Type B pancreatic cell (in vitro differentiated cells): ENCODE data around the gene MBD3. TPM values are rescaled to one million over a fixed set of nuclear protein-coding genes. Genes with fewer than 3 reads are reported as not detected.

Source experiments
- DNase-seq: peaks from one replicate; pipeline ENCODE4 v3.0.0; 2021; ENCODE audit warnings: mixed read lengths; ENCODE audit not compliant: unreplicated experiment; ENCODE audit errors: extremely low spot score
- H3K27ac Mint-ChIP-seq: 2 replicates; pipeline ENCODE4 v1.8.0; 2021; ENCODE audit warnings: mild to moderate bottlenecking, mixed read lengths
- H3K27me3 Mint-ChIP-seq: 2 replicates; pipeline ENCODE4 v1.8.0; 2021; ENCODE audit warnings: mixed read lengths
- H3K36me3 Mint-ChIP-seq: 2 replicates; pipeline ENCODE4 v1.8.0; 2021; ENCODE audit warnings: mixed read lengths
- H3K4me1 Mint-ChIP-seq: one replicate; pipeline ENCODE4 v1.8.0; 2021; ENCODE audit warnings: mixed read lengths; ENCODE audit not compliant: unreplicated experiment
- H3K4me3 Mint-ChIP-seq: 2 replicates; pipeline ENCODE4 v1.8.0; 2021; ENCODE audit warnings: mild to moderate bottlenecking, mixed read lengths
- H3K9me3 Mint-ChIP-seq: 2 replicates; pipeline ENCODE4 v1.8.0; 2021; ENCODE audit warnings: mixed read lengths
- total RNA-seq: library from RNA; stranded (reverse); gene quantifications from 2 replicates; pipeline ENCODE4 v1.2.1, GENCODE V29; 2021; ENCODE audit warnings: low replicate concordance
- TF ChIP-seq, protein P1 (sequence below): fragments of 200-600 bp; sonication (generic); conservative IDR thresholded peaks from 2 replicates; pipeline ENCODE4 v1.5.0; 2021; ENCODE audit warnings: antibody characterized with exemption, mild to moderate bottlenecking

The MBD3 gene
- total RNA-seq, 1 donor from 2014 or later, result 110 TPM

DNA sequence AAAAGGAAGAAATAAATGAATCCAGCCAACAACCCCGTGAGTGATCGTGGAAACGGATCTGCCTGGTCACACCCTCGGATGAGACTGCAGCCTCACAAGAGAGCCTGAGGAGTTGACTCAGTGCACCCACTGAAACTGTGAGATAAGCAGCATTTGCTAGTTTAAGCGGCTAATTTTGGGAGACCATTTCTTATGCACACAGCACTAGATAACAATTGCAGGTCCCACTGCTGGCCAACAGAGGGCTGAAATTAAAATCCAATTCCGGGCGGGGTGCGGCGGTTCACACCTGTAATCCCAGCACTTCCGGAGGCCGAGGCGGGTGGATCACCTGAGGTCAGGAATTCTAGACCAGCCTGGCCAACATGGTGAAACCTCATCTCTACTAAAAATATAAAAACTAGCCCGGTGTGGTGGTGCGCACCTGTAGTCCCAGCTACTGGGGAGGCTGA is 9.0 kb upstream of the MBD3 start:
- no peak for DNase-seq
- Mint-ChIP-seq H3K4me1 (peaks cover 16% of the 10 kb centered on the region), H3K4me3 (peak overlapping the region; percentile 39), H3K9me3 (no peaks in the 10 kb centered on the region), H3K27ac (peak overlapping the region; percentile 23), H3K36me3 (no peaks in the 10 kb centered on the region), H3K27me3 (no peaks in the 10 kb centered on the region)
- TF ChIP-seq, protein P1, sequence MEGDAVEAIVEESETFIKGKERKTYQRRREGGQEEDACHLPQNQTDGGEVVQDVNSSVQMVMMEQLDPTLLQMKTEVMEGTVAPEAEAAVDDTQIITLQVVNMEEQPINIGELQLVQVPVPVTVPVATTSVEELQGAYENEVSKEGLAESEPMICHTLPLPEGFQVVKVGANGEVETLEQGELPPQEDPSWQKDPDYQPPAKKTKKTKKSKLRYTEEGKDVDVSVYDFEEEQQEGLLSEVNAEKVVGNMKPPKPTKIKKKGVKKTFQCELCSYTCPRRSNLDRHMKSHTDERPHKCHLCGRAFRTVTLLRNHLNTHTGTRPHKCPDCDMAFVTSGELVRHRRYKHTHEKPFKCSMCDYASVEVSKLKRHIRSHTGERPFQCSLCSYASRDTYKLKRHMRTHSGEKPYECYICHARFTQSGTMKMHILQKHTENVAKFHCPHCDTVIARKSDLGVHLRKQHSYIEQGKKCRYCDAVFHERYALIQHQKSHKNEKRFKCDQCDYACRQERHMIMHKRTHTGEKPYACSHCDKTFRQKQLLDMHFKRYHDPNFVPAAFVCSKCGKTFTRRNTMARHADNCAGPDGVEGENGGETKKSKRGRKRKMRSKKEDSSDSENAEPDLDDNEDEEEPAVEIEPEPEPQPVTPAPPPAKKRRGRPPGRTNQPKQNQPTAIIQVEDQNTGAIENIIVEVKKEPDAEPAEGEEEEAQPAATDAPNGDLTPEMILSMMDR, result peak; percentile 49

DNA sequence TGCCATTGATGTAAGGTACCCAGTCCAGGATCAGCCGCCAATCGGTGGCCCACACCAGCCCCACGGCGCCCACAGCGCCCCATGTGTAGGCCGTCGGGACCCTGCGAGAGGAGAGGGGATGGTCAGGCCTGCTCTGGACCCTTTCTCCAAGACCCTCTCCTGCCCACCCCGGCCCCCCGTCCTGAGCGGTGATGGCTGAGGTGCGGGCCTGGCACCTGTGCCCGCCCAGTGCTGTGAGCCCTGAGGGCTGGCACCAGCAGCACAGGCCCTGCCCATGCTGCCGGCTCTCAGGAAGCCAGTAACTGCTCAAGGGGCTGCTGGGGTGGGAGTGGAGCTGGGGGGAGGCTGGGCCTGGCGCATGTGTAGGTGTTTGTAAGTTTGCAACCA is 6.8 kb upstream of the MBD3 start:
- H3K4me1 Mint-ChIP-seq, result peaks cover 8% of the 10 kb centered on the region

DNA sequence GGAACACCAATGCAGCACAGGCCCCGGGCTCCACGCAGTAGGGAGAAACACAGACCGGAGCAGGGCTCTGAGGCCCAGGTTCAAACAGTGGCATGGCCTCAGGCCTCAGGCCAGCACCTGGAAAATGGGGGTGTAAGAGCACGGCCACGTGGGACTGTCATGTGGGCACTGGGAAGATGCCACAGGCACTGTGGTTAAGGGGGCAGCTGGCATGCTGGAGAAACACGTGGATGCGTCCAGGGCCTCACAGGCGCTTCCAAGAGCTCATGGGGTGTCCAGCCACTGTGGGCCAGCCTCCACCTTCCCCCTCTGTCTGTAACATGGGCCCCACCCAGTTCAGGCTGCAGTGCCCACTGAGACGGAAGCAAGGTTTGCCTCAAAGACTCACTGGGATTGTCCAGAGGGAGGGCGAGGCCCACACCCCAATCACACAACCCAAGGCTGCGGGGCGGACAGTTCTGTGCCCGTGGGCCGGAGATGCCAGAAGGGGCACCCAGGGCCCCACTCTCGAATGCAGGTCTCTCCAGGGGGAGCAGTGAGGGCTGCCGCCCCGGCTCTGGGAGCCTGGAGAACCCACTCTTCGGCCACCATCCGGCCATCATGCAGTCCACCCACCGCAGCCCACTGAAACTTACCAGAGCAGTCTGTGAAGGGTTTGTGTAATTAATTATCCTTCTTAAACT is 6.3 kb upstream of the MBD3 start:
- Mint-ChIP-seq H3K4me1 (peaks cover 8% of the 10 kb centered on the region), H3K9me3 (no peaks in the 10 kb centered on the region), H3K36me3 (no peaks in the 10 kb centered on the region), H3K27ac (no peak overlapping the region), H3K27me3 (no peaks in the 10 kb centered on the region), H3K4me3 (no peak overlapping the region)
- DNase-seq, result no peak
- TF ChIP-seq, protein P1, result no peak

More for the DNA sequence above, 6.8 kb upstream of the MBD3 start:
- H3K27ac Mint-ChIP-seq, result no peak overlapping the region
- no peaks in the 10 kb centered on the region for H3K9me3 Mint-ChIP-seq
- H3K27me3 Mint-ChIP-seq, result no peaks in the 10 kb centered on the region
- H3K36me3 Mint-ChIP-seq, result no peaks in the 10 kb centered on the region
- no peak for DNase-seq
- TF ChIP-seq, protein P1, result no peak
- H3K4me3 Mint-ChIP-seq, result no peak overlapping the region

DNA sequence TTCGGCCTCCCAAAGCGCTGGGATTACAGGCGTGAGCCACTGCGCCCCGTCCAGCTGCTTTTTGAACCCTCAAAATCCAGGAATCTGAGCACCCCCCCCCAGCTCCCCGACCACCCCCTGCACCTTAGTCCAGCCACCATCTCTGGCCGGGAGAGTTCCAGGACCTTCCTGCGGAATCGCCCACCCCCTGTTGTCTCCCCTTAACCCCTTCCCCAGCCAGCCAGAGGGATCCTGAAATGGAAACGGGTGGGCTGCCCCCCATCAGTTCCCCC is 772 bp upstream of the MBD3 start:
- Mint-ChIP-seq H3K9me3 (no peaks in the 10 kb centered on the region), H3K4me3 (peak overlapping the region; percentile 93), H3K27ac (peak overlapping the region; percentile 79), H3K36me3 (no peaks in the 10 kb centered on the region), H3K4me1 (peaks cover 9% of the 10 kb centered on the region), H3K27me3 (no peaks in the 10 kb centered on the region)
- TF ChIP-seq, protein P1, result no peak
- DNase-seq, result no peak

DNA sequence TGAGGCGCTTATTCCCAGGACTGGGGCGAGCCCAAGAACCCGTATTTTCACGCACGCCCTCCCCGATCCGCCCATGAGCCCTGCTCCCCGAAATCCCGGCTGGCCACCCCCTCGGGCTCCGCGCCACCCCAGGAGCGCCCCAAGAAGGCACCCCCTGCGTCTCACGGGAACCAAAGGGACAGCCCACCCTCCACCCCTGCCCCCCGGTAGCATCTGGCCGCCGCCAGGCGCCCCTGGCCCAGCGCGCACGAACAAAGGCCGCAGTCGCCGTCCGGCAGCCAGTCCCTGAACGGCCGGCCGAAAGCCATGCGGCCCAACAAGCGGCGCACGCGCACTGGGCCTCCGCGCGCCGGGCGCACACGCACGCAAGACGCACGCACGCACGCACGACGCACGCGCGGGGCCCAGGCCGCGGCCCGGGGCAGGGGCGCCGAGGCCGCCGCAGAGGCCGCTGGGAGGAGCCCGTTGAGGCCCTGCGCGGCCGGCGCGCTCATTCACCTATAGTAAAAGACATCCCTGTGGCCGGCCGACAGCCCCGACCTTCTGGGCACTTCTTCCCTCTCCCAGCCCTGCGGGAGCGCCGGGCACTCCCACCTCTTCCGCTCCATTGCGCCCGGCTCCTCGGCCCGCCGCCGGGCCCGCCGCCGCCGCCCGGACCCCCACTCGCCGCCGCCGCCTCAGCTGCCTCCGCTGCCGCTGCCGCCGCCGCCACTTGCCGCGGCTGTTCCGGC is 476 bp downstream of the MBD3 start:
- DNase-seq, result peak; percentile 92
- peak overlapping the region; percentile 92 for H3K4me3 Mint-ChIP-seq
- no peaks in the 10 kb centered on the region for H3K27me3 Mint-ChIP-seq
- TF ChIP-seq, protein P1, result no peak
- no peaks in the 10 kb centered on the region for H3K9me3 Mint-ChIP-seq
- H3K27ac Mint-ChIP-seq, result peak overlapping the region; percentile 94
- H3K4me1 Mint-ChIP-seq, result peaks cover 9% of the 10 kb centered on the region
- H3K36me3 Mint-ChIP-seq, result peaks cover 3% of the 10 kb centered on the region
